ENCODE data around the gene LRSAM1.

LRSAM1 gene

GRCh38 chr9:127550751-127551150 lies 99.4 kb downstream of the LRSAM1 start:
- DNase-seq (ENCODE audit: low read depth, low spot score): no peak

Measured in brain pericyte (primary cell).